Endothelial cell (in vitro differentiated cells): ENCODE results near the gene IGF2. TPM values are rescaled to one million over a fixed set of nuclear protein-coding genes. Genes with fewer than 3 reads are reported as not detected.

ENCODE experiments used
- DNase-seq: peaks from one replicate; pipeline ENCODE4 v3.0.0; 2021; ENCODE audit warnings: low spot score
- H3K27ac Mint-ChIP-seq: one replicate; pipeline ENCODE4 v1.8.0; 2021; ENCODE audit warnings: mixed read lengths, inconsistent platforms; ENCODE audit not compliant: unreplicated experiment
- H3K27me3 Mint-ChIP-seq: one replicate; pipeline ENCODE4 v1.8.0; 2021; ENCODE audit warnings: mild to moderate bottlenecking, moderate library complexity, mixed read lengths, inconsistent platforms; ENCODE audit not compliant: unreplicated experiment
- H3K36me3 Mint-ChIP-seq: one replicate; pipeline ENCODE4 v1.8.0; 2021; ENCODE audit warnings: mild to moderate bottlenecking, low read depth, mixed read lengths, inconsistent platforms; ENCODE audit not compliant: unreplicated experiment
- H3K4me1 Mint-ChIP-seq: one replicate; pipeline ENCODE4 v1.8.0; 2021; ENCODE audit warnings: mild to moderate bottlenecking, mixed read lengths, inconsistent platforms; ENCODE audit not compliant: unreplicated experiment
- H3K4me3 Mint-ChIP-seq: one replicate; pipeline ENCODE4 v1.8.0; 2021; ENCODE audit warnings: mild to moderate bottlenecking, mixed read lengths, inconsistent platforms; ENCODE audit not compliant: unreplicated experiment
- H3K9me3 Mint-ChIP-seq: one replicate; pipeline ENCODE4 v1.8.0; 2021; ENCODE audit warnings: mixed read lengths, inconsistent platforms; ENCODE audit not compliant: unreplicated experiment
- CTCF ChIP-seq: fragments of 200-600 bp; sonication (generic); IDR thresholded peaks from one replicate; pipeline ENCODE4 v1.5.0; 2021; ENCODE audit warnings: antibody characterized with exemption; ENCODE audit not compliant: unreplicated experiment
- total RNA-seq: library from RNA; stranded (reverse); fragmentation: NEBNext Ultra II Directional; extraction: Animal tissue kit (Norgen Biotek cat#: 25700); gene quantifications from one replicate; pipeline ENCODE4 v1.2.1, GENCODE V29; 2021; ENCODE audit not compliant: unreplicated experiment

IGF2 gene
- total RNA-seq, 1 donor from 2014 or later, result 2.1 TPM

- Mint-ChIP-seq H3K36me3 (no peaks in the 10 kb centered on the region), H3K4me1 (no peaks in the 10 kb centered on the region), H3K9me3 (no peaks in the 10 kb centered on the region), H3K27ac (no peak overlapping the region), H3K27me3 (peaks cover 2% of the 10 kb centered on the region), H3K4me3 (no peak overlapping the region)
- no peak for TF ChIP-seq CTCF
- DNase-seq, result no peak
These were observed 20.6 kb upstream of the IGF2 start for GRCh38 chr11:2159536-2160413.

GRCh38 chr11:2158966-2159365 lies 19.8 kb upstream of the IGF2 start:
- DNase-seq, result no peak
- H3K4me1 Mint-ChIP-seq, result no peaks in the 10 kb centered on the region
- no peak for TF ChIP-seq CTCF
- H3K9me3 Mint-ChIP-seq, result no peaks in the 10 kb centered on the region
- no peak overlapping the region for H3K27ac Mint-ChIP-seq
- H3K27me3 Mint-ChIP-seq, result peaks cover 2% of the 10 kb centered on the region
- H3K4me3 Mint-ChIP-seq, result no peak overlapping the region
- no peaks in the 10 kb centered on the region for H3K36me3 Mint-ChIP-seq

GRCh38 chr11:2158296-2158737 lies 19.1 kb upstream of the IGF2 start:
- Mint-ChIP-seq H3K27me3 (peaks cover 3% of the 10 kb centered on the region), H3K9me3 (no peaks in the 10 kb centered on the region), H3K4me3 (no peak overlapping the region), H3K36me3 (no peaks in the 10 kb centered on the region), H3K4me1 (no peaks in the 10 kb centered on the region), H3K27ac (no peak overlapping the region)
- no peak for DNase-seq
- TF ChIP-seq CTCF, result no peak

GRCh38 chr11:2157294-2158040 lies 18.3 kb upstream of the IGF2 start:
- Mint-ChIP-seq H3K27me3 (peaks cover 4% of the 10 kb centered on the region), H3K9me3 (no peaks in the 10 kb centered on the region), H3K4me3 (no peak overlapping the region), H3K4me1 (no peaks in the 10 kb centered on the region), H3K36me3 (no peaks in the 10 kb centered on the region), H3K27ac (no peak overlapping the region)
- no peak for DNase-seq
- TF ChIP-seq CTCF, result no peak
